Stimulated activated CD4-positive, alpha-beta T cell treated with anti-CD3 and anti-CD28 coated beads, Interleukin-4, amount 100 ng/mL, for 4 hours (primary cell): ENCODE data around the gene PNPT1.

Experiments used
- DNase-seq, 2 experiments: peaks; one replicate each; pipeline ENCODE4 v3.0.0-alpha.2; 2020

Gene PNPT1

GRCh38 chr2:55592130-55592529, 101.5 kb downstream of the PNPT1 start:
- no peak for DNase-seq

GRCh38 chr2:55590810-55591440, 102.7 kb downstream of the PNPT1 start:
- no peak for DNase-seq

GRCh38 chr2:55585451-55586080, 108.1 kb downstream of the PNPT1 start:
- DNase-seq: no peak
